Measurements from ENCODE around the gene SETD1A. TPM values are rescaled to one million over a fixed set of nuclear protein-coding genes. Genes with fewer than 3 reads are reported as not detected.

The SETD1A gene
- total RNA-seq, 3 donors from 2014 or later (not counting 1 experiment from before 2014, with no cell fraction given), result 32.9 to 34.5 (median 33.9) TPM

DNA sequence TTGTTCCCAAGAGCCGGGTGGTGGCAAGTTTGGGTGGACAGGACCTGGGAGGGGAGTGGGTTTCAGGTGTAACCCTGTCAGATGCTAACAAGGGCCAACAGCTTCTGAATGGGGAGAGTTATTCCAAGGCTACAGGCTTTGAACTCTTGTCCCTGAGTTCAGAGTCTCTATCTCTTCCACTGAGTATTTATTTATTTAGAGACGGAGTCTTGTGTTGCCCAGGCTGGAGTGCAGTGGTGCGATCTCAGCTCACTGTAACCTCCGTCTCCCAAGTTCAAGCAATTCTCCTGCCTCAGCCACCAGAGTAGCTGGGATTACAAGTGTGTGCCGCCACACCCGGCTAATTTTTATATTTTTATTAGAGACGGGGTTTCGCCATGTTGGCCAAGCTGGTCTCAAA is 2.6 kb upstream of the SETD1A start:
- Mint-ChIP-seq H3K27ac (peak overlapping the region in 1 of 2 donors; percentile 31), H3K4me3 (no peak overlapping the region), H3K36me3 (peaks cover 1% of the 10 kb centered on the region), H3K4me1 (peaks cover 28 to 45% of the 10 kb centered on the region in 2 donors), H3K9me3 (no peaks in the 10 kb centered on the region), H3K27me3 (ENCODE audit: low read depth in 2 of 2) (no peaks in the 10 kb centered on the region)
- 94% methylated on average over 8 of the region's 8 CpGs for WGBS (ENCODE audit: insufficient coverage)
- DNase-seq (no peak), ATAC-seq (no peak)
- Histone ChIP-seq H3K9me3 (ENCODE audit: control insufficient read depth, insufficient read depth, low read length) (no peaks in the 10 kb centered on the region), H3K27me3 (ENCODE audit: control insufficient read depth, insufficient read depth, low read length) (no peaks in the 10 kb centered on the region), H3K27ac (ENCODE audit: low read length) (no peak overlapping the region), H3K36me3 (ENCODE audit: control insufficient read depth, insufficient read depth, low read length) (peaks cover 11% of the 10 kb centered on the region), H3K4me1 (ENCODE audit: control insufficient read depth, insufficient read depth, low read length) (peaks cover 38% of the 10 kb centered on the region), H3K4me3 (ENCODE audit: low read length) (no peak overlapping the region)
- intact Hi-C loops (cut with micrococcal nuclease), result no loop called here
- TF ChIP-seq, protein P1, sequence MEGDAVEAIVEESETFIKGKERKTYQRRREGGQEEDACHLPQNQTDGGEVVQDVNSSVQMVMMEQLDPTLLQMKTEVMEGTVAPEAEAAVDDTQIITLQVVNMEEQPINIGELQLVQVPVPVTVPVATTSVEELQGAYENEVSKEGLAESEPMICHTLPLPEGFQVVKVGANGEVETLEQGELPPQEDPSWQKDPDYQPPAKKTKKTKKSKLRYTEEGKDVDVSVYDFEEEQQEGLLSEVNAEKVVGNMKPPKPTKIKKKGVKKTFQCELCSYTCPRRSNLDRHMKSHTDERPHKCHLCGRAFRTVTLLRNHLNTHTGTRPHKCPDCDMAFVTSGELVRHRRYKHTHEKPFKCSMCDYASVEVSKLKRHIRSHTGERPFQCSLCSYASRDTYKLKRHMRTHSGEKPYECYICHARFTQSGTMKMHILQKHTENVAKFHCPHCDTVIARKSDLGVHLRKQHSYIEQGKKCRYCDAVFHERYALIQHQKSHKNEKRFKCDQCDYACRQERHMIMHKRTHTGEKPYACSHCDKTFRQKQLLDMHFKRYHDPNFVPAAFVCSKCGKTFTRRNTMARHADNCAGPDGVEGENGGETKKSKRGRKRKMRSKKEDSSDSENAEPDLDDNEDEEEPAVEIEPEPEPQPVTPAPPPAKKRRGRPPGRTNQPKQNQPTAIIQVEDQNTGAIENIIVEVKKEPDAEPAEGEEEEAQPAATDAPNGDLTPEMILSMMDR (IDR thresholded peaks at IDR 0.05), result no peak

DNA sequence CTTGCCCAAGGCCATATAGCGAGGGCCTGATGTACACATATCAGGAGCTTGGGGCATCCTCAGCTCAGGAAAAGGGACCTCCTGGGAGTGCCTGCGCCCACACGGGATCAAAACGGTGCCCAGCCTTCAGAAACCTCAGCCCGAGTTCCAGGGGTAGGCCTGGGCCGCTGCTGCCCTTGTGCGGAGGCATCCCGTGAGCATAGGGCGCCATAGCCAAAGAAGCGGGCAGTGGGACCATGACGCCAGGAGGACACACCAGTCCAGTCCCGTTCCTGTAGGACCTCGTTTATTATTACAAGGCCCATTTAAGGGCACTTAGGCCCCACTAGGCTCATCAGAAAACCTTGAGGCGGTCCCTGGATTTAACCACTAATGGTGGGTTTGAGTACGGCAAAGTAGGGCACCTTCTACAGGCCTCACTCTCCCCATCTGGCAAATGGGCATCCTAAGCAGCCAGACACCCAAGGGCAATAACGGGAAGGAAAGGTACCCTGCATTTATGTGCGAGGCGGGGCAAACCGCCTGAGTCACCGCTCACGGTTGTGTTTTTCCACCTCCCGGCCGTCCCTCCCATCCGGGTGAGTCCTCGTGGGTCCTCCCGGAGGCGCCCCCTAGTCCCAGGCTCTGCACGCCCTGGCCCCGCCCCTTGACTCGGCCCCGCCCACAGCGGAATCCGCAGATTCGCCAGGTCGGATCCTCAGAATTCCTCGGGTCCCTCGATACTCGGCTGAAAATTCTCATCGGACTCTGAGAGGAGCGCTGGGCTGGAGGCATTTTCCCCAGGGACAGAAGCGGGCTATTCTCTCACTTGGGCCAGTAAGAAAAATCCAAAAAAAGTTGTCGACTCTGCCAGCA is 726 bp upstream of the SETD1A start:
- H3K27ac Mint-ChIP-seq, result peak overlapping the region; percentile 93 to 94
- H3K36me3 Mint-ChIP-seq, result peaks cover 6% of the 10 kb centered on the region
- Histone ChIP-seq H3K27ac (ENCODE audit: low read length) (peak overlapping the region; percentile 99), H3K9me3 (ENCODE audit: control insufficient read depth, insufficient read depth, low read length) (no peaks in the 10 kb centered on the region), H3K4me3 (ENCODE audit: low read length) (peak overlapping the region; percentile 71), H3K36me3 (ENCODE audit: control insufficient read depth, insufficient read depth, low read length) (peaks cover 27% of the 10 kb centered on the region), H3K4me1 (ENCODE audit: control insufficient read depth, insufficient read depth, low read length) (peaks cover 24% of the 10 kb centered on the region), H3K27me3 (ENCODE audit: control insufficient read depth, insufficient read depth, low read length) (no peaks in the 10 kb centered on the region)
- H3K4me1 Mint-ChIP-seq, result peaks cover 30 to 34% of the 10 kb centered on the region in 2 donors
- no peaks in the 10 kb centered on the region for H3K9me3 Mint-ChIP-seq
- peak overlapping the region; percentile 94 for H3K4me3 Mint-ChIP-seq
- TF ChIP-seq, protein P1 (IDR thresholded peaks at IDR 0.05), result no peak
- DNase-seq (peak; percentile 77 to 89), ATAC-seq (peak; percentile 56 to 69 (median 58))
- WGBS (ENCODE audit: insufficient coverage), result 31% methylated on average over 42 of the region's 42 CpGs
- intact Hi-C loops (cut with micrococcal nuclease), result loop anchor here (2.0 kb wide), 1 partner anchor 34 kb away; the partner anchor contains the start of gene FBXL19
- H3K27me3 Mint-ChIP-seq (ENCODE audit: low read depth in 2 of 2), result no peaks in the 10 kb centered on the region

GRCh38 chr16:30958175-30959079 is 873 bp downstream of the SETD1A start:
- peak in 1 of 2 donors; percentile 82 for DNase-seq
- Histone ChIP-seq H3K9me3 (ENCODE audit: control insufficient read depth, insufficient read depth, low read length) (no peaks in the 10 kb centered on the region), H3K36me3 (ENCODE audit: control insufficient read depth, insufficient read depth, low read length) (peaks cover 41% of the 10 kb centered on the region), H3K27ac (ENCODE audit: low read length) (peak overlapping the region; percentile 16), H3K4me1 (ENCODE audit: control insufficient read depth, insufficient read depth, low read length) (peaks cover 24% of the 10 kb centered on the region), H3K4me3 (ENCODE audit: low read length) (peak overlapping the region; percentile 45), H3K27me3 (ENCODE audit: control insufficient read depth, insufficient read depth, low read length) (no peaks in the 10 kb centered on the region)
- peak; percentile 19 to 53 (median 39) for ATAC-seq
- WGBS (ENCODE audit: insufficient coverage), result 18% methylated on average over 50 of the region's 55 CpGs
- intact Hi-C loops (cut with micrococcal nuclease), result no loop called here
- Mint-ChIP-seq H3K27ac (peak overlapping the region; percentile 72 to 93), H3K36me3 (peaks cover 6% of the 10 kb centered on the region), H3K4me3 (peak overlapping the region; percentile 92), H3K4me1 (peaks cover 30 to 32% of the 10 kb centered on the region in 2 donors), H3K27me3 (ENCODE audit: low read depth in 2 of 2) (no peaks in the 10 kb centered on the region), H3K9me3 (no peaks in the 10 kb centered on the region)
- TF ChIP-seq, protein P1 (IDR thresholded peaks at IDR 0.05), result no peak

All from natural killer cell (primary cell).